Nephron (organoid): Measurements from ENCODE around the gene MS4A3.
"Not testable (repeated sequence)": the region's sequence is repeated elsewhere in the genome, so short reads cannot be mapped to it uniquely, and the experiment has no call there.

Experiments used
- H3K27ac Mint-ChIP-seq, 3 experiments: 2 replicates each; pipeline ENCODE4 v1.8.0; 2020; ENCODE audit warnings: mixed read lengths in 3 of 3, mild to moderate bottlenecking in 2 of 3, moderate library complexity in 1 of 3
- H3K27me3 Mint-ChIP-seq: 2 replicates; pipeline ENCODE4 v1.8.0; 2021; ENCODE audit warnings: low read depth, mild to moderate bottlenecking, moderate library complexity, mixed read lengths
- H3K36me3 Mint-ChIP-seq: 2 replicates; pipeline ENCODE4 v1.8.0; 2020; ENCODE audit warnings: low read depth, mixed read lengths
- H3K4me1 Mint-ChIP-seq: 2 replicates; pipeline ENCODE4 v1.8.0; 2020; ENCODE audit warnings: mixed read lengths
- H3K4me3 Mint-ChIP-seq, 3 experiments: 2 replicates each; pipeline ENCODE4 v1.8.0; 2020; ENCODE audit warnings: mild to moderate bottlenecking in 3 of 3, mixed read lengths in 3 of 3, moderate library complexity in 2 of 3
- H3K9me3 Mint-ChIP-seq: 2 replicates; pipeline ENCODE4 v1.8.0; 2020; ENCODE audit warnings: mixed read lengths
- TF ChIP-seq, protein P1 (sequence below), 3 experiments: fragments of 200-600 bp; sonication (generic); IDR thresholded peaks; one replicate each; pipeline ENCODE4 v1.5.0; 2021; ENCODE audit warnings: antibody characterized with exemption in 3 of 3; ENCODE audit not compliant: unreplicated experiment in 3 of 3

The MS4A3 gene

DNA sequence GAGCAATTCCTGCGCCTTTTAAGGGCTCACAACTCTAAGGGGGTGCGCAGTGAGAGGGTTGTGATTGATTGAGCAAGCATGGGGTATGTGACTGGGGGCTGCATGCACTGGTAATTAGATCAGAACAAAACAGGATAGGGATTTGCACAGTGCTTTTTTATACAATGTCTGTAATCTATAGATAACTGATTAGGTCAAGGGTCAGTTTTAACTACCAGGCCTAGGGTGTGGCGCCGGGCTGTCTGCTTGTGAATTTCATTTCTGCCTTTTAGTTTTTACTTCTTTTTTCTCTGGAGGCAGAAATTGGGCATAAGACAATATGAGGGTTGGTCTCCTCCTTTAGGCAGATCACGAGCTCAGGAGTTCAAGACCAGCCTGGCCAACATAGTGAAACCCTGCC is 52.2 kb downstream of the MS4A3 start:
- H3K9me3 Mint-ChIP-seq, H3K4me1 Mint-ChIP-seq, H3K27ac Mint-ChIP-seq, H3K27me3 Mint-ChIP-seq, H3K4me3 Mint-ChIP-seq, H3K36me3 Mint-ChIP-seq: not testable (repeated sequence)

DNA sequence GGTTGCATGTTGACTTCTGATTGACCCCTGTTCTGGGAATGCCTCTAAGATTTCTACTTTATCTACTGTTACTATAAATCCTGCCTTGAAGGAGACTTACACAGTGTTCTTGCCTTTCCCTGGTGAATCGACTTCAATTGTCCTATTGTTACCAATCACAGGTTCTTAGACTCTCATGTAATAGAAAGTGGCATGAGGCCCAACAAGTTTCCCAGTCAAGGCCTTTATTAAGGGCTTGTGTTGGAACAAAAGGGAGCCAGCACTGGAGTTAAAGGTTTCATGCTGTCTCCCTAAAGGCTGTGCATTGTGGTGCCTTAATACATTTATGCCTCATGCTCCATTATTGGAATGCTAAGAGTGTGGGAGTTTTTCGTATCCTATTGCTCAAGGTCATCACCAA is 55.3 kb downstream of the MS4A3 start:
- Mint-ChIP-seq H3K27ac (peak overlapping the region; percentile 21 to 31 (median 24)), H3K4me3 (no peak overlapping the region), H3K9me3 (no peaks in the 10 kb centered on the region), H3K4me1 (peaks cover 5% of the 10 kb centered on the region), H3K36me3 (no peaks in the 10 kb centered on the region), H3K27me3 (no peaks in the 10 kb centered on the region)
- TF ChIP-seq, protein P1, sequence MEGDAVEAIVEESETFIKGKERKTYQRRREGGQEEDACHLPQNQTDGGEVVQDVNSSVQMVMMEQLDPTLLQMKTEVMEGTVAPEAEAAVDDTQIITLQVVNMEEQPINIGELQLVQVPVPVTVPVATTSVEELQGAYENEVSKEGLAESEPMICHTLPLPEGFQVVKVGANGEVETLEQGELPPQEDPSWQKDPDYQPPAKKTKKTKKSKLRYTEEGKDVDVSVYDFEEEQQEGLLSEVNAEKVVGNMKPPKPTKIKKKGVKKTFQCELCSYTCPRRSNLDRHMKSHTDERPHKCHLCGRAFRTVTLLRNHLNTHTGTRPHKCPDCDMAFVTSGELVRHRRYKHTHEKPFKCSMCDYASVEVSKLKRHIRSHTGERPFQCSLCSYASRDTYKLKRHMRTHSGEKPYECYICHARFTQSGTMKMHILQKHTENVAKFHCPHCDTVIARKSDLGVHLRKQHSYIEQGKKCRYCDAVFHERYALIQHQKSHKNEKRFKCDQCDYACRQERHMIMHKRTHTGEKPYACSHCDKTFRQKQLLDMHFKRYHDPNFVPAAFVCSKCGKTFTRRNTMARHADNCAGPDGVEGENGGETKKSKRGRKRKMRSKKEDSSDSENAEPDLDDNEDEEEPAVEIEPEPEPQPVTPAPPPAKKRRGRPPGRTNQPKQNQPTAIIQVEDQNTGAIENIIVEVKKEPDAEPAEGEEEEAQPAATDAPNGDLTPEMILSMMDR (IDR thresholded peaks at IDR 0.05; ENCODE audit: unreplicated experiment in 3 of 3), result no peak

- Mint-ChIP-seq H3K27ac (no peak overlapping the region), H3K36me3 (no peaks in the 10 kb centered on the region), H3K9me3 (no peaks in the 10 kb centered on the region), H3K4me1 (no peaks in the 10 kb centered on the region), H3K27me3 (no peaks in the 10 kb centered on the region), H3K4me3 (no peak overlapping the region)
- TF ChIP-seq, protein P1 (IDR thresholded peaks at IDR 0.05; ENCODE audit: unreplicated experiment in 3 of 3), result no peak
Observed at GRCh38 chr11:60116996-60117790, 60.7 kb downstream of the MS4A3 start.

DNA sequence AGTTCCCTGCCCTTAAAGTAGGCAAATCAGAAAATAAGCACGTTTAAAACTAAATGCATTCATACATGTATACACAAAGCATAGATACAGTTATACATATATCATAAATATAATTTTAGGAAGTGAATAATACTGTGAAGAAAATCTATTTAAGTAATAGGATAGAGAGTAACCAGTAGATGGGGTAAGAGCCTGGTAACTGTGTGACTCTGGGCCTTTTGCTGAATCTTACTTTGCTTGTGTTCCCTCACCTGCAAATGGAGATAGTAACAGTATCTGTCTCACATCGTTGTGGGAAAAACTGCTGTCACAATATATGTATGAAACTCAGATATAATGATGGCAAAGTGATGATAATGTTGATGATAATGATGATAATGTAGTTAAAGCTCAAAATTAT is 61.9 kb downstream of the MS4A3 start:
- no peaks in the 10 kb centered on the region for H3K9me3 Mint-ChIP-seq
- H3K4me3 Mint-ChIP-seq, result no peak overlapping the region
- H3K4me1 Mint-ChIP-seq, result no peaks in the 10 kb centered on the region
- H3K27ac Mint-ChIP-seq, result no peak overlapping the region
- H3K36me3 Mint-ChIP-seq, result no peaks in the 10 kb centered on the region
- H3K27me3 Mint-ChIP-seq, result no peaks in the 10 kb centered on the region
- TF ChIP-seq, protein P1 (IDR thresholded peaks at IDR 0.05; ENCODE audit: unreplicated experiment in 3 of 3), result no peak

GRCh38 chr11:60119710-60120109 is 63.2 kb downstream of the MS4A3 start:
- TF ChIP-seq, protein P1 (IDR thresholded peaks at IDR 0.05; ENCODE audit: unreplicated experiment in 3 of 3), result no peak
- Mint-ChIP-seq H3K4me3 (no peak overlapping the region), H3K36me3 (no peaks in the 10 kb centered on the region), H3K4me1 (peaks cover 5% of the 10 kb centered on the region), H3K27me3 (no peaks in the 10 kb centered on the region), H3K27ac (no peak overlapping the region), H3K9me3 (no peaks in the 10 kb centered on the region)
